Heart right ventricle (tissue), 16 donors: ENCODE data around the gene C1orf53. TPM values are rescaled to one million over a fixed set of nuclear protein-coding genes. Genes with fewer than 3 reads are reported as not detected.

Experiments
- ATAC-seq, 8 donors: fragments of 200-7000 bp; cut with Tn5 transposase; one replicate each; pipeline ENCODE4 v1.9.1; 2020; ENCODE audit warnings: mild to moderate bottlenecking in 8 of 8, moderate library complexity in 8 of 8, moderate number of reproducible peaks in 1 of 8
- DNase-seq, 2 donors: peaks; one replicate each; pipeline ENCODE4 v3.0.0-alpha.2; 2020
- H3K27ac ChIP-seq, 10 donors: fragments of 200-600 bp; sonication (generic) in 2 of 10; one replicate each; pipeline versions ENCODE4 v1.5.0 to v1.8.0; 2020 to 2022; ENCODE audit warnings: mild to moderate bottlenecking in 3 of 10
- H3K27me3 ChIP-seq, 7 donors: fragments of 200-600 bp; one replicate each; pipeline ENCODE4 v1.8.0; 2021 to 2022; ENCODE audit warnings: mild to moderate bottlenecking in 2 of 7
- H3K36me3 ChIP-seq, 9 donors: fragments of 200-600 bp; sonication (generic) in 1 of 9; one replicate each; pipeline versions ENCODE4 v1.5.0 to v1.8.0; 2020 to 2022; ENCODE audit warnings: mild to moderate bottlenecking in 2 of 9
- H3K4me1 ChIP-seq, 9 donors: fragments of 200-600 bp; sonication (generic) in 1 of 9; one replicate each; pipeline versions ENCODE4 v1.5.0 to v1.8.0; 2020 to 2022; ENCODE audit warnings: mild to moderate bottlenecking in 4 of 9
- H3K4me3 ChIP-seq, 10 donors: fragments of 200-600 bp; sonication (generic) in 2 of 10; one replicate each; pipeline versions ENCODE4 v1.5.0 to v1.8.0; 2020 to 2022; ENCODE audit warnings: mild to moderate bottlenecking in 7 of 10, moderate library complexity in 2 of 10
- H3K9me3 ChIP-seq, 11 donors: fragments of 200-600 bp in 10 of 11; sonication (generic) in 2 of 11; one replicate each; pipeline versions ENCODE4 v1.5.0 to v1.8.0; 2013 to 2022; ENCODE audit warnings: mild to moderate bottlenecking in 2 of 11, control low read depth in 1 of 11, moderate library complexity in 1 of 11
- WGBS, 2 donors: extraction: QIAGEN DNeasy Blood & Tissue Kit; methylation state at CpG; one replicate each; pipeline ENCODE4 v1.1.7; 2013; ENCODE audit warnings: inconsistent platforms in 1 of 2; 5-methylcytosine and 5-hydroxymethylcytosine counted together
- intact Hi-C, 10 donors: fragments of 100-400 bp; cut with DNase I; formaldehyde crosslinking; loops; one replicate each; pipeline versions ENCODE4 v1.11.1 to v1.14.2; 2022
- polyA plus RNA-seq, 2 donors: library from polyadenylated mRNA; stranded (reverse); fragments of 200-250 nt; gene quantifications; one replicate each; pipeline ENCODE4 v1.2.3, GENCODE V29; 2013
- total RNA-seq, 10 donors: library from RNA; stranded (reverse); fragmentation: NEBNext Ultra II Directional in 3 of 10; extraction: Animal tissue kit (Norgen Biotek cat#: 25700) in 3 of 10; gene quantifications; one replicate each; pipeline versions ENCODE4 v1.2.1 to v1.2.4, GENCODE V29; 2021 to 2023
- TF ChIP-seq, protein P1 (sequence below), 9 donors: fragments of 200-600 bp; sonication (generic) in 2 of 9; IDR thresholded peaks; one replicate each; pipeline versions ENCODE4 v1.5.0 to v1.8.0; 2021 to 2022; ENCODE audit warnings: antibody characterized with exemption in 9 of 9, mild to moderate bottlenecking in 5 of 9, moderate library complexity in 1 of 9
- donor health status: Arrhythmogenic right ventricular cardiomyopathy.
- donor health status: ischemic (EF 13 %, LVEDD 7.1; RV severe dilation, severe dysfunction).
- donor health status: healthy with polysubstance abuse.
- donor health status: DM: no; HTN: yes; CAD: no.
- donor health status: DM: no; HTN: no; CAD: no.
- donor health status: ischemic (EF 25% LVEDD 6.9; RV normal size, moderate dysfunction).
- donor health status: ischemic (EF 25% LVEDD 5.7; RV mildly dilated, moderate dysfunction).
- donor health status: healthy.
- donor health status: DM: yes; HTN: yes; CAD: no.
- donor health status: Ischemic cardiomyopathy.
- donor health status: ischemic (EF 35%, LVEDD 5.7; RV mildly dilated, moderate dysfunction).
- donor health status: nonischemic (EF 11% LVEDD 7.7; RV severe dilation, severe dysfunction).
- donor health status: DM: yes; HTN: yes; CAD: no.
- donor health status: PGD.
- donor health status: ischemic (EF 29% LVEDD 5.4; RV normal size, mild dysfunction).
- donor health status: nonischemic (EF 23%, LVEDD 6.1; RV moderate dilation, normal function).

C1orf53 gene
- total and polyA plus RNA-seq, 12 donors = 2.9 to 10.7 (median 5.9) TPM

DNA sequence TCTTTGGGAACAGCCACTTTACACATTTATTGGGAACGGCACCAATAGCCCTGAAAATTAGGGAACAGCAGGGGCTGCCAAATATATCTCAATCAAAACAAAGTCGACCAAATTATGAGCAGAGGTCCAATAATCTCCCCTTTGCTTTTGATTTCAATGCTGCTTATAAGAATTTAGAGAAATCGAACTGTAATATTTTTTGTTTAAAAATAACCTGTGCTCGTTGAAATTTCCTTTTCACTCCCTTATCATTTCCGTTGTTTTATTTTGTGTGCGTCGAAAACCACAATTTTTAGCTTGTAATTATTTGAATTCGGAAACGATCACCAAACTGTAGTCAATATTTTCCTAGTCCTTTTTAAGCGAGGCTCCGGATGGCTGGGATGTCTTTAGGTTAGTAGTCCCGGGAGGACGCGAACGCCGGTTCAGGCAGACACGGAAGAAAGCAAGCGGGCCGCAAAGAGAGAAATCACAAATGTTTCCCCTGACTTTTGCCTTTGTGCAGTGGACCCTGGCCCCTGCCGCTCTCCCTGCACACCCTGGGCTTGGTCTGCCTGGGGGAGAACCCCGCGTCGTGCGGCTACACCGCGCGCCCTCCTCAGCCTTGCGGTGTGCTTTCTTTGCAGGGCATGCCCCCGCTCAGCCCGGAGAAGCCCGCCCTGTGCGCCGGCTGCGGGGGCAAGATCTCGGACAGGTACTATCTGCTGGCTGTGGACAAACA lies 17.1 kb downstream of the C1orf53 start:
- no peak for ATAC-seq
- Histone ChIP-seq H3K36me3 (no peaks in the 10 kb centered on the region), H3K27ac (no peak overlapping the region), H3K4me1 (peaks cover 7 to 62% (median 36%) of the 10 kb centered on the region in 9 donors), H3K9me3 (no peaks in the 10 kb centered on the region), H3K4me3 (peak overlapping the region in 1 of 10 donors; percentile 19), H3K27me3 (peaks cover 36 to 100% (median 96%) of the 10 kb centered on the region in 7 donors)
- DNase-seq = no peak
- intact Hi-C loops = loop anchor here in 8 of 10 donors (5.0 to 10.0 kb wide), 5 partner anchors 302 to 545 kb away; no protein-coding TSS in a partner anchor
- TF ChIP-seq, protein P1, sequence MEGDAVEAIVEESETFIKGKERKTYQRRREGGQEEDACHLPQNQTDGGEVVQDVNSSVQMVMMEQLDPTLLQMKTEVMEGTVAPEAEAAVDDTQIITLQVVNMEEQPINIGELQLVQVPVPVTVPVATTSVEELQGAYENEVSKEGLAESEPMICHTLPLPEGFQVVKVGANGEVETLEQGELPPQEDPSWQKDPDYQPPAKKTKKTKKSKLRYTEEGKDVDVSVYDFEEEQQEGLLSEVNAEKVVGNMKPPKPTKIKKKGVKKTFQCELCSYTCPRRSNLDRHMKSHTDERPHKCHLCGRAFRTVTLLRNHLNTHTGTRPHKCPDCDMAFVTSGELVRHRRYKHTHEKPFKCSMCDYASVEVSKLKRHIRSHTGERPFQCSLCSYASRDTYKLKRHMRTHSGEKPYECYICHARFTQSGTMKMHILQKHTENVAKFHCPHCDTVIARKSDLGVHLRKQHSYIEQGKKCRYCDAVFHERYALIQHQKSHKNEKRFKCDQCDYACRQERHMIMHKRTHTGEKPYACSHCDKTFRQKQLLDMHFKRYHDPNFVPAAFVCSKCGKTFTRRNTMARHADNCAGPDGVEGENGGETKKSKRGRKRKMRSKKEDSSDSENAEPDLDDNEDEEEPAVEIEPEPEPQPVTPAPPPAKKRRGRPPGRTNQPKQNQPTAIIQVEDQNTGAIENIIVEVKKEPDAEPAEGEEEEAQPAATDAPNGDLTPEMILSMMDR (IDR thresholded peaks at IDR 0.05) = no peak
- 10 to 19% methylated on average over 35 of the region's 35 CpGs for WGBS, 2 donors

DNA sequence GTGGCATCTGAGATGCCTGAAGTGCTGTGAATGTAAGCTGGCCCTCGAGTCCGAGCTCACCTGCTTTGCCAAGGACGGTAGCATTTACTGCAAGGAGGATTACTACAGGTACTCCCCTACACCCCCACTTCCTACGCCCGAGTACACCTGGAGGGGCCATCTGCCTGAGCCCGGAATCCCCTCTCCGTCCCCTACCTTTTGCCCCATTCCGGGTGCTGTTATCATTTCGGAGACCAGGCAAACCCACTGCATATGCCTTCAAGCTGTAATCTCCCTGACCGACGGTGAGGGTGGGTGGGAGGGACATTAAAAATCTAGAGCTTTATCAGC lies 17.6 kb downstream of the C1orf53 start:
- peak overlapping the region in 1 of 10 donors; percentile 19 for H3K4me3 ChIP-seq
- peaks cover 7 to 60% (median 36%) of the 10 kb centered on the region in 9 donors for H3K4me1 ChIP-seq
- H3K27me3 ChIP-seq = peaks cover 36 to 99% (median 90%) of the 10 kb centered on the region in 7 donors
- 20% methylated on average over 11 of the region's 11 CpGs for WGBS, 2 donors
- ATAC-seq (no peak), DNase-seq (no peak)
- H3K36me3 ChIP-seq = no peaks in the 10 kb centered on the region
- H3K9me3 ChIP-seq = no peaks in the 10 kb centered on the region
- no peak overlapping the region for H3K27ac ChIP-seq
- intact Hi-C loops = loop anchor here in 7 of 10 donors (5.0 to 10.0 kb wide), 5 partner anchors 303 to 545 kb away; no protein-coding TSS in a partner anchor
- TF ChIP-seq, protein P1 (IDR thresholded peaks at IDR 0.05) = no peak

DNA sequence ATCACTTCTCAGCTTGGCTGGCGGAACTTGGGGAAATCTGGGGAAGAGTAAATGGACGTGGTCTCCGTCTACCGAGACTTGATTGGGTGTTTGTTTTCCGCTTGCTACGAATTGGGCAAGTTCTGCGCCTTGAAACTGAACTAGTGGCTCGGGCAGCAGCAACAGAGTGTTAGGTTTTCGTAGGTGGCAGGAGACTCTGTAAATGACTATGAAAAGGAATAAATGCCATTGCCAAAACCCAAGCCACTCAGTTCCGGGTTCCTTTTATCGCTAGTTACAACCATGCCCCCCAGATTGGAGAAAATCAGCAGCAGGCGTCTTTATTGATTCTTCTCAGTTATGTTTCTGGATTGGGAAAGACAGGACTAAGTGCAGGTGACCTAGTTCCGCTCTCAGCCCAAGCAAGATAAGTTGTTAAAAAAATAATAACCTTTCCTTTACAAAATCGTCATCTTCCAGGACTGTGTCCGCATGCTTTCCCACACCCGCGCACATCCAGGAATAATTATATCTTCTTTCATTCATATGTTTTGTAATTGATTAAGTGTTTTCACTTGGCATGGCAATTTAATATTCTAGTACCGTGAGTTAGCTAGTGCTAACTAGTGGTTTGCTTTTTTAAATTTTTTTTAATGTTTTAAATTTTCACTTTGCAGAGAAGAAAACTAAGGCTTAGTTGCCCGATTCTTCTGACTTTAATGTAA lies 18.1 kb downstream of the C1orf53 start:
- DNase-seq = no peak
- Histone ChIP-seq H3K4me1 (peaks cover 7 to 55% (median 32%) of the 10 kb centered on the region in 9 donors), H3K27me3 (peaks cover 36 to 99% (median 89%) of the 10 kb centered on the region in 7 donors), H3K36me3 (no peaks in the 10 kb centered on the region), H3K27ac (no peak overlapping the region), H3K4me3 (no peak overlapping the region), H3K9me3 (no peaks in the 10 kb centered on the region)
- intact Hi-C loops = loop anchor here in 7 of 10 donors (5.0 to 10.0 kb wide), 5 partner anchors 303 to 544 kb away; no protein-coding TSS in a partner anchor
- TF ChIP-seq, protein P1 (IDR thresholded peaks at IDR 0.05) = no peak
- no peak for ATAC-seq
- WGBS, 2 donors = 21 to 30% methylated on average over 19 of the region's 19 CpGs

- peaks cover 4 to 46% (median 23%) of the 10 kb centered on the region in 9 donors for H3K4me1 ChIP-seq
- no peak overlapping the region for H3K4me3 ChIP-seq
- no peaks in the 10 kb centered on the region for H3K9me3 ChIP-seq
- DNase-seq (no peak), ATAC-seq (no peak)
- H3K36me3 ChIP-seq = no peaks in the 10 kb centered on the region
- intact Hi-C loops = loop anchor here in 7 of 10 donors (5.0 to 10.0 kb wide), 5 partner anchors 304 to 543 kb away; no protein-coding TSS in a partner anchor
- no peak overlapping the region for H3K27ac ChIP-seq
- TF ChIP-seq, protein P1 (IDR thresholded peaks at IDR 0.05) = no peak
- 31 to 36% methylated on average over 33 of the region's 33 CpGs for WGBS, 2 donors
- peaks cover 30 to 99% (median 88%) of the 10 kb centered on the region in 7 donors for H3K27me3 ChIP-seq
These were observed 19.0 kb downstream of the C1orf53 start for GRCh38 chr1:197921235-197922069.
